CD14-positive monocyte (primary cell): Measurements from ENCODE around the gene PLCB1. TPM values are rescaled to one million over a fixed set of nuclear protein-coding genes. Genes with fewer than 3 reads are reported as not detected.
"Not testable (repeated sequence)": the region's sequence is repeated elsewhere in the genome, so short reads cannot be mapped to it uniquely, and the experiment has no call there.

Experiments
- DNase-seq, 3 donors: peaks; one replicate each; pipeline ENCODE4 v3.0.0-alpha.2; 2011 to 2022
- H2AFZ ChIP-seq: 2 replicates; pipeline ENCODE4 v1.6.0; 2012; ENCODE audit warnings: mild to moderate bottlenecking, low read depth, low read length, inconsistent platforms; ENCODE audit not compliant: insufficient read depth, poor library complexity, severe bottlenecking
- H3K27ac ChIP-seq, 2 donors: 1 replicate in 1 of 2; 2 replicates in 1 of 2; pipeline ENCODE4 v1.5.1; 2012 to 2013; ENCODE audit warnings: low read length in 2 of 2, control low read depth in 1 of 2, inconsistent platforms in 1 of 2, low read depth in 1 of 2, mild to moderate bottlenecking in 1 of 2
- H3K27me3 ChIP-seq, 2 donors: one replicate each; pipeline versions ENCODE4 v1.6.0 to v1.6.1; 2011 to 2013; ENCODE audit warnings: low read length in 2 of 2; ENCODE audit not compliant: control insufficient read depth in 2 of 2, insufficient read depth in 2 of 2
- H3K36me3 ChIP-seq, 2 donors: replicated peaks in 1 of 2; 1 replicate in 1 of 2; 2 replicates in 1 of 2; pipeline versions ENCODE4 v1.5.1 to v1.6.1; 2012 to 2013; ENCODE audit warnings: low read length in 2 of 2, control low read depth in 1 of 2, inconsistent platforms in 1 of 2, mild to moderate bottlenecking in 1 of 2; ENCODE audit not compliant: insufficient read depth in 2 of 2, control insufficient read depth in 1 of 2
- H3K4me1 ChIP-seq, 2 donors: 1 replicate in 1 of 2; 2 replicates in 1 of 2; pipeline versions ENCODE4 v1.5.1 to v1.6.1; 2012 to 2013; ENCODE audit warnings: low read length in 2 of 2, control low read depth in 1 of 2, inconsistent platforms in 1 of 2, mild to moderate bottlenecking in 1 of 2, moderate library complexity in 1 of 2; ENCODE audit not compliant: insufficient read depth in 2 of 2, control insufficient read depth in 1 of 2
- H3K4me2 ChIP-seq: replicated peaks from 2 replicates; pipeline ENCODE3; 2012; ENCODE audit warnings: low read length, moderate library complexity, mild to moderate bottlenecking; ENCODE audit not compliant: poor library complexity, severe bottlenecking; ENCODE audit errors: extremely low read depth
- H3K4me3 ChIP-seq, 3 experiments: fragments of 200-600 bp in 1 of 3; sonication (generic) in 1 of 3; replicated peaks in 1 of 3; 1 replicate in 2 of 3; 2 replicates in 1 of 3; pipeline ENCODE4 v1.5.1; 2011 to 2013; ENCODE audit warnings: low read length in 3 of 3, mild to moderate bottlenecking in 3 of 3, control low read depth in 2 of 3, low read depth in 2 of 3, inconsistent platforms in 1 of 3, moderate library complexity in 1 of 3
- H3K79me2 ChIP-seq: 2 replicates; pipeline ENCODE4 v1.6.0; 2012; ENCODE audit warnings: mild to moderate bottlenecking, control low read depth, inconsistent platforms, low read length, moderate library complexity; ENCODE audit not compliant: insufficient read depth
- H3K9ac ChIP-seq: 2 replicates; pipeline ENCODE4 v1.6.0; 2017; ENCODE audit warnings: low read length, mild to moderate bottlenecking; ENCODE audit not compliant: insufficient read depth, poor library complexity, severe bottlenecking
- H3K9me3 ChIP-seq, 2 donors: replicated peaks in 1 of 2; 1 replicate in 1 of 2; 2 replicates in 1 of 2; pipeline versions ENCODE4 v1.5.1 to v1.6.1; 2012 to 2013; ENCODE audit warnings: low read length in 2 of 2, control low read depth in 1 of 2; ENCODE audit not compliant: control insufficient read depth in 1 of 2, insufficient read depth in 1 of 2
- H4K20me1 ChIP-seq: 2 replicates; pipeline ENCODE4 v1.6.0; 2012; ENCODE audit warnings: mild to moderate bottlenecking, low read length, control low read depth, moderate library complexity; ENCODE audit not compliant: insufficient read depth
- H3K27ac Mint-ChIP-seq, 7 donors: one replicate each; pipeline ENCODE4 v1.8.0; 2020; ENCODE audit warnings: mild to moderate bottlenecking in 7 of 7, mixed read lengths in 7 of 7, moderate library complexity in 6 of 7, inconsistent platforms in 2 of 7
- H3K27me3 Mint-ChIP-seq, 3 donors: one replicate each; pipeline ENCODE4 v1.8.0; 2021 to 2022; ENCODE audit warnings: low read depth in 3 of 3, mild to moderate bottlenecking in 3 of 3, mixed read lengths in 3 of 3, moderate library complexity in 3 of 3, inconsistent platforms in 1 of 3
- H3K36me3 Mint-ChIP-seq, 2 donors: one replicate each; pipeline ENCODE4 v1.8.0; 2020; ENCODE audit warnings: mixed read lengths in 2 of 2, inconsistent platforms in 1 of 2, mild to moderate bottlenecking in 1 of 2
- H3K4me1 Mint-ChIP-seq: one replicate; pipeline ENCODE4 v1.8.0; 2020; ENCODE audit warnings: mild to moderate bottlenecking, mixed read lengths
- H3K4me3 Mint-ChIP-seq, 2 donors: one replicate each; pipeline ENCODE4 v1.8.0; 2020; ENCODE audit warnings: mild to moderate bottlenecking in 2 of 2, mixed read lengths in 2 of 2, moderate library complexity in 1 of 2
- H3K9me3 Mint-ChIP-seq, 7 donors: one replicate each; pipeline ENCODE4 v1.8.0; 2020 to 2022; ENCODE audit warnings: mixed read lengths in 7 of 7, mild to moderate bottlenecking in 6 of 7, moderate library complexity in 6 of 7, inconsistent platforms in 2 of 7
- WGBS: methylation state at CpG from one replicate; pipeline ENCODE4 v1.1.5; 2013; ENCODE audit warnings: missing lambda C conversion rate; ENCODE audit not compliant: insufficient coverage; 5-methylcytosine and 5-hydroxymethylcytosine counted together
- intact Hi-C, 2 donors: fragments of 100-400 bp; cut with micrococcal nuclease; formaldehyde crosslinking; loops; one replicate each; pipeline versions ENCODE4 v1.15.0 to v1.15.1; 2023
- polyA plus RNA-seq, 3 donors: library from polyadenylated mRNA; depleted of rRNA in 1 of 3; unstranded in 2 of 3; stranded (reverse) in 1 of 3; fragments of 300-500 nt in 2 of 3; fragments of >200 nt in 1 of 3; fragmentation: Illumina TruSeq in 2 of 3; gene quantifications; 1 replicate in 2 of 3; 2 replicates in 1 of 3; pipeline ENCODE4 v1.2.3, GENCODE V29; 2012 to 2021
- TF ChIP-seq, protein P1 (sequence below): fragments of 200-600 bp; IDR thresholded peaks from one replicate; pipeline ENCODE4 v1.8.0; 2022; ENCODE audit warnings: antibody characterized with exemption, mild to moderate bottlenecking

PLCB1 gene
- polyA plus RNA-seq, 3 donors = 8.6 to 16.4 (median 13.2) TPM

DNA sequence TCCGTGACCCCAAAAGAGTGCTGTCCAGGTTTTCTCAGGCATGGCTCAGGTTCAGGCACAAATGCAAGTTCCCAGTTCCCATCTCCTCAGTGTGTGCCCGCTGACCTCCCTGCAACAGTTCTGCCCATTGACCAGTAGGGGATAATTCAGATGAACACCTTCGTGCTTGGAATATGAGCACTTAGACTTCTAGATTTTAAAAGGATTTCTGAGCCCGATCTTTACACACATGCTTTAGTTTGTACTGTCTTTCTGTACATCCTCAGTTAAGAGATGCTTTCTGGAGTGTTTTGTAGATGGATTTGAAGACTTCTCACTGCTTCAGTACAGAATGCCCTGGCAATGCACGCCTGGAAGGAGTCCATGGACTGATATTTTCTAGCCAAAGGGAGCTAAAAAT lies 697.2 kb downstream of the PLCB1 start:
- 100% methylated on average over 3 of the region's 5 CpGs for WGBS

DNA sequence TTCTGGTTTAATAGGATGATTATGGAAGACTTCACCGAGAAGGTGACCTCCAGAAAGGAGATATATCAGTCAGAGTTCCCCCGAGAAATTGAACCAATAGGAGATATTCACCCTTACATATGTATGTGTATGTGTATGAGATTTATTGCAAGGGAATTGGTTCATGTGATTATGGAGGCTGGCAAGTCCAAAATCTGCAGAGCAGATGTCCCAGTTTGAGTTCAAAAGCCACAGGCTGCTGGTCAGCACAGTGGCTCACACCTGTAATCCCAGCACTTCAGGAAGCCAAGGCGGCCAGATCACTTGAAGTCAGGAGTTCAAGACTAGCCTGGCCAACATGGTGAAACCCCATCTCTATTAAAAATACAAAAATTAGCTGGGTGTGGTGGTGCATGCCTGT lies 702.2 kb downstream of the PLCB1 start:
- H3K36me3 Mint-ChIP-seq, H2AFZ ChIP-seq, H3K79me2 ChIP-seq, H3K27me3 Mint-ChIP-seq, H3K4me1 ChIP-seq, H4K20me1 ChIP-seq, H3K9me3 ChIP-seq, H3K4me2 ChIP-seq, H3K9me3 Mint-ChIP-seq, H3K27ac Mint-ChIP-seq, intact Hi-C loops, H3K27me3 ChIP-seq, H3K27ac ChIP-seq, H3K9ac ChIP-seq, H3K36me3 ChIP-seq, DNase-seq, H3K4me3 Mint-ChIP-seq, H3K4me3 ChIP-seq, H3K4me1 Mint-ChIP-seq: not testable (repeated sequence)
- no CpG with 5 or more reads among the region's 3 CpGs for WGBS

More for the DNA sequence above, 697.2 kb downstream of the PLCB1 start:
- TF ChIP-seq, protein P1, sequence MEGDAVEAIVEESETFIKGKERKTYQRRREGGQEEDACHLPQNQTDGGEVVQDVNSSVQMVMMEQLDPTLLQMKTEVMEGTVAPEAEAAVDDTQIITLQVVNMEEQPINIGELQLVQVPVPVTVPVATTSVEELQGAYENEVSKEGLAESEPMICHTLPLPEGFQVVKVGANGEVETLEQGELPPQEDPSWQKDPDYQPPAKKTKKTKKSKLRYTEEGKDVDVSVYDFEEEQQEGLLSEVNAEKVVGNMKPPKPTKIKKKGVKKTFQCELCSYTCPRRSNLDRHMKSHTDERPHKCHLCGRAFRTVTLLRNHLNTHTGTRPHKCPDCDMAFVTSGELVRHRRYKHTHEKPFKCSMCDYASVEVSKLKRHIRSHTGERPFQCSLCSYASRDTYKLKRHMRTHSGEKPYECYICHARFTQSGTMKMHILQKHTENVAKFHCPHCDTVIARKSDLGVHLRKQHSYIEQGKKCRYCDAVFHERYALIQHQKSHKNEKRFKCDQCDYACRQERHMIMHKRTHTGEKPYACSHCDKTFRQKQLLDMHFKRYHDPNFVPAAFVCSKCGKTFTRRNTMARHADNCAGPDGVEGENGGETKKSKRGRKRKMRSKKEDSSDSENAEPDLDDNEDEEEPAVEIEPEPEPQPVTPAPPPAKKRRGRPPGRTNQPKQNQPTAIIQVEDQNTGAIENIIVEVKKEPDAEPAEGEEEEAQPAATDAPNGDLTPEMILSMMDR = peak; percentile 22
- no peak overlapping the region for H3K9ac ChIP-seq
- H3K4me3 Mint-ChIP-seq = no peak overlapping the region
- no peak overlapping the region for H3K4me3 ChIP-seq
- no peak overlapping the region for H3K4me2 ChIP-seq
- peaks cover 0 to 6% of the 10 kb centered on the region in 2 donors for H3K36me3 Mint-ChIP-seq
- H3K27me3 ChIP-seq = no peaks in the 10 kb centered on the region
- no peak overlapping the region for H2AFZ ChIP-seq
- no peak for DNase-seq
- no peaks in the 10 kb centered on the region for H3K4me1 ChIP-seq
- H3K9me3 Mint-ChIP-seq = peaks cover 0 to 2% (median 0%) of the 10 kb centered on the region in 7 donors
- no peak overlapping the region for H3K27ac ChIP-seq
- H3K27me3 Mint-ChIP-seq = no peaks in the 10 kb centered on the region
- H3K79me2 ChIP-seq = no peaks in the 10 kb centered on the region
- no peaks in the 10 kb centered on the region for H3K4me1 Mint-ChIP-seq
- intact Hi-C loops = no loop called here
- no peaks in the 10 kb centered on the region for H4K20me1 ChIP-seq
- H3K36me3 ChIP-seq = no peaks in the 10 kb centered on the region
- no peak overlapping the region for H3K27ac Mint-ChIP-seq
- H3K9me3 ChIP-seq = no peaks in the 10 kb centered on the region
